GM10266 (cell line): ENCODE data around the gene C1QL2.

Experiments
- DNase-seq: peaks from one replicate; pipeline ENCODE4 v3.0.0; 2012; ENCODE audit errors: extremely low spot score
- CTCF ChIP-seq: IDR thresholded peaks from 2 replicates; pipeline ENCODE4 v1.5.1; 2012; ENCODE audit warnings: mild to moderate bottlenecking, low read depth; ENCODE audit not compliant: control insufficient read depth, insufficient read depth; ENCODE audit errors: missing control alignments

The C1QL2 gene

GRCh38 chr2:119119999-119120756, 38.4 kb downstream of the C1QL2 start:
- TF ChIP-seq CTCF, result no peak
- DNase-seq, result no peak

- DNase-seq, result no peak
Measured at GRCh38 chr2:119119076-119119785, 39.3 kb downstream of the C1QL2 start.

GRCh38 chr2:119117891-119118882, 40.4 kb downstream of the C1QL2 start:
- no peak for TF ChIP-seq CTCF
- DNase-seq, result no peak

More at GRCh38 chr2:119119076-119119785, 39.3 kb downstream of the C1QL2 start:
- no peak for TF ChIP-seq CTCF

GRCh38 chr2:119117408-119117807, 41.1 kb downstream of the C1QL2 start:
- no peak for DNase-seq
- TF ChIP-seq CTCF, result no peak

GRCh38 chr2:119116411-119117295, 41.9 kb downstream of the C1QL2 start:
- no peak for TF ChIP-seq CTCF
- no peak for DNase-seq

GRCh38 chr2:119114266-119114665, 44.3 kb downstream of the C1QL2 start:
- no peak for TF ChIP-seq CTCF
- DNase-seq, result no peak
